ENCODE measurements around the gene AK1. TPM values are rescaled to one million over a fixed set of nuclear protein-coding genes. Genes with fewer than 3 reads are reported as not detected.
A peak's percentile ranks its signal among the peaks of the same experiment; 100 is the strongest.
"Not testable (repeated sequence)": the region's sequence is repeated elsewhere in the genome, so short reads cannot be mapped to it uniquely, and the experiment has no call there.

Gene AK1
- total RNA-seq, 4 donors from 2014 or later: 37.4 to 75.0 (median 56.0) TPM

DNA sequence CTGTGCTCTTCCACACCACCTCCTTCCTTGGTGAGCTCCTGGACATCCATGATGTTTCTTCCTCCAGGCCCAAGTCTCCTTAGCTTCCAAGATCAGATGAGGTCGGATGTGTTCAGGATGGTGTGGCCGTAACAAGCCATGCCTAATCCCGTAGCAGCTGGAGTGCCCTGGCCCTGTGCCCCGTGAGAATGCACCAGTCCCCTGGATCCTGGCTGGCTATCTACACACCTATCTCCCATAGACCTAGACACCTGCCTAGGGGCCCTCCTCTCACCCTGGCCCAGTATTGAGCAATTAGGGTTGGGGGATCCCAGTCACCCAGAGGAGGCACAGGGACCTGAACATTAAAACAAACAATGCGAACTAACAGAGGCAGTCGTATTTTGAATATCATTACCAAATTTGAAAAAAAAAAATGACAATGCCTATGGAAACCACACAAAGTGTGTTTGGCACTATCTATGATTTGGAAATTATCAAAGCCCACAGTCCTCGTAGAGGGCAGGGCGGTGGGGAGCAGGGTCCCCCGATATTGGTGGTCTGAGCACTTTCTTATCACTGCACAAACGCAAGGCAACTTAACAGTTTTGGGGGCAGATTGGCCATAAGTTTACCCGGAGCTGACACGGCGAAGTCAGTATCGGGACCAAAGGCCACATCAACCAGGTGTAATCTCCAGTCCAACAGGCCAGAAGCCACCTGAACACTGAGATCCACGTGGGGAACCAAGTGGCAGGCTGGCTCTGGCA, 36.2 kb downstream of the AK1 start:
- WGBS: 89% methylated on average over 14 of the region's 15 CpGs
- Histone ChIP-seq H3K4me1 (peaks cover 56 to 77% (median 73%) of the 10 kb centered on the region in 4 donors), H3K4me3 (no peak overlapping the region), H3K9me3 (no peaks in the 10 kb centered on the region), H3K27me3 (no peaks in the 10 kb centered on the region), H3K27ac (replicated peaks in 1 of 4) (peak overlapping the region in 3 of 4 donors; percentile 19 to 87 (median 84)), H3K36me3 (peaks cover 0 to 46% (median 13%) of the 10 kb centered on the region in 4 donors)
- intact Hi-C loops (cut with DNase I): no loop called here
- TF ChIP-seq EP300 (IDR thresholded peaks at IDR 0.05) (no peak), POLR2A (IDR thresholded peaks at IDR 0.05; ENCODE audit: low read depth) (no peak), POLR2AphosphoS5 (IDR thresholded peaks at IDR 0.05) (no peak)
- TF ChIP-seq, protein P1, sequence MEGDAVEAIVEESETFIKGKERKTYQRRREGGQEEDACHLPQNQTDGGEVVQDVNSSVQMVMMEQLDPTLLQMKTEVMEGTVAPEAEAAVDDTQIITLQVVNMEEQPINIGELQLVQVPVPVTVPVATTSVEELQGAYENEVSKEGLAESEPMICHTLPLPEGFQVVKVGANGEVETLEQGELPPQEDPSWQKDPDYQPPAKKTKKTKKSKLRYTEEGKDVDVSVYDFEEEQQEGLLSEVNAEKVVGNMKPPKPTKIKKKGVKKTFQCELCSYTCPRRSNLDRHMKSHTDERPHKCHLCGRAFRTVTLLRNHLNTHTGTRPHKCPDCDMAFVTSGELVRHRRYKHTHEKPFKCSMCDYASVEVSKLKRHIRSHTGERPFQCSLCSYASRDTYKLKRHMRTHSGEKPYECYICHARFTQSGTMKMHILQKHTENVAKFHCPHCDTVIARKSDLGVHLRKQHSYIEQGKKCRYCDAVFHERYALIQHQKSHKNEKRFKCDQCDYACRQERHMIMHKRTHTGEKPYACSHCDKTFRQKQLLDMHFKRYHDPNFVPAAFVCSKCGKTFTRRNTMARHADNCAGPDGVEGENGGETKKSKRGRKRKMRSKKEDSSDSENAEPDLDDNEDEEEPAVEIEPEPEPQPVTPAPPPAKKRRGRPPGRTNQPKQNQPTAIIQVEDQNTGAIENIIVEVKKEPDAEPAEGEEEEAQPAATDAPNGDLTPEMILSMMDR (IDR thresholded peaks at IDR 0.05): no peak
- no peak for DNase-seq (ENCODE audit: extremely low spot score)

DNA sequence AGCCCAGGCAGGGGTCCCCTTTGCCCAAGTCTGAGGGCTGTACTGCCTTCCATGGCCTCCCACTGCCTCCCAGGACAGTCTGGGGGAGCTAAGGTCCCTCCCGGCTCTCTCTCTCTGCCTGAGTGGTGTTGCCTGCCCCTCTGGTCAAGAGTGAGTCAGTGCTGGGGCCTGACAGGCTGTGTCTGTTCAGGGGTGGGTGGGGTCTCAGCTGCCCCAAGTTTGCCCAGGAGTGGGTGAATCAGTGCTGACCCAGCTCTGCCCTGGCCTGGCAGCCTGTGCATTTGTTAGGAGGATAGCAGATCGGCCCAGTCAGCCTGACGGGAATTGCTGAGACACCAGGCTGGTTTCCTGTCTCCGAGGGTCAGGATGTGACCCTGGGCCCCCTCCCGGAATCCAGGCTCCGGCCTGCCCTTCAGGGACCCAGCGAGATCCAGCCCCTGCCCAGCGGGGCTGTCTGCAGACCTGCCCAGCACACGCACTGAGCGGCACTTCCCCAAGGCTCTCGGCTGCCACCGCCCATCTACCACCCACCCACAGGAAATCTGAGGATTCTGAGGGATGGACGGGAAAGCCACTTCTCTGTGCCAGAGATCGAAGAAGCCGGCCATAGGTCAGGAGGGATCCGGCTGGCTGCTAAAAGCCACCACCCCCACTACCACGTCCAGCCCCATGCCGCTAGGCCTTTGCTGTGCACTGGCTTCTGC, 38.9 kb downstream of the AK1 start:
- peaks cover 0 to 51% (median 13%) of the 10 kb centered on the region in 4 donors for H3K36me3 ChIP-seq
- peak; percentile 94 for DNase-seq (ENCODE audit: extremely low spot score)
- 51% methylated on average over 7 of the region's 18 CpGs for WGBS
- peak overlapping the region in 2 of 4 donors; percentile 14 to 18 for H3K4me3 ChIP-seq
- H3K27me3 ChIP-seq: no peaks in the 10 kb centered on the region
- no peaks in the 10 kb centered on the region for H3K9me3 ChIP-seq
- H3K27ac ChIP-seq (replicated peaks in 1 of 4): peak overlapping the region; percentile 75 to 87 (median 80)
- no peak for TF ChIP-seq POLR2A (IDR thresholded peaks at IDR 0.05; ENCODE audit: low read depth)
- TF ChIP-seq, protein P1 (IDR thresholded peaks at IDR 0.05): no peak
- TF ChIP-seq POLR2AphosphoS5 (IDR thresholded peaks at IDR 0.05): peak; percentile 57 to 74
- TF ChIP-seq EP300 (IDR thresholded peaks at IDR 0.05): peak; percentile 29
- intact Hi-C loops (cut with DNase I): no loop called here
- H3K4me1 ChIP-seq: peaks cover 62 to 82% (median 77%) of the 10 kb centered on the region in 4 donors

DNA sequence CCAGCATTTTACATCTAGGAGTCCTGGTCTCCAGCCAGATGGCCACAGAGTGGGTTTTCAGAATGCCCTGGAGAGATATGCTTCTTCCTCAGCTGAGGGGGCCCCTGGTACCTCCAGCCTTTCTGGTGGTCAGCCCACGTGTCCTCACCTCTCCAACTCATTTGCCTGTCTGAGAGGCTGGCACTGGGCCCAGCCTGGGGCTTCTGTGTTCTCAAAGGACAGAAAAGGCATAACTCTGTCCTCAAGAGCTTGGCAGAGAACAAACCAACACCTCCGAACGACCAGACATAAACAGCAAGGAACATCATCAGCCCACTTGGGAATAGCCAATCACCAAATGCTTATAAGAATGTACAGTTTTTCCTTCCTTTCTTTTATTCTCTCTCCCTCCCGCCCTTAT, 40.1 kb downstream of the AK1 start:
- WGBS: 58% methylated on average over 4 of the region's 4 CpGs
- Histone ChIP-seq H3K27me3 (no peaks in the 10 kb centered on the region), H3K9me3 (no peaks in the 10 kb centered on the region), H3K4me1 (peaks cover 71 to 94% (median 85%) of the 10 kb centered on the region in 4 donors), H3K36me3 (peaks cover 0 to 42% (median 9%) of the 10 kb centered on the region in 4 donors), H3K27ac (replicated peaks in 1 of 4) (peak overlapping the region; percentile 75 to 87 (median 80)), H3K4me3 (no peak overlapping the region)
- intact Hi-C loops (cut with DNase I): no loop called here
- DNase-seq (ENCODE audit: extremely low spot score): no peak
- TF ChIP-seq EP300 (IDR thresholded peaks at IDR 0.05) (no peak), POLR2A (IDR thresholded peaks at IDR 0.05; ENCODE audit: low read depth) (no peak), POLR2AphosphoS5 (IDR thresholded peaks at IDR 0.05) (no peak)
- TF ChIP-seq, protein P1 (IDR thresholded peaks at IDR 0.05): no peak

DNA sequence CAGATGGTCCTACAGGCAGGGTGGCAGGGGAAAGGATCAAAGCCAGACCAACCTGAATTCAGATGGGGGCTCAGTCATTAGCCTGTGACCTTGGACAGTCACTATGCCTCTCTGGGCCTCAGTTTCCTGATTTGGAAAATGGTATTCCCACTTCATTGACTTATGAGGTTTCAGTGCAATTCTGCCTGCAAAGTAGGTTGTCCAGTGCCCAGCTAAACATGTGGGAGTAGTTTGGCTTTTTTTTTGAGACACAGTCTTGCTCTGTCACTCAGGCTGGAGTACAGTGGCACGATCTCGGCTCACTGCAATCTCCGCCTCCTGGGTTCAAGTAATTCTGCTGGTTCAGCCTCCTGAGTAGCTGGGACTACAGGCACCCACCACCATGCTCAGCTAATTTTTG, 40.9 kb downstream of the AK1 start:
- intact Hi-C loops (cut with DNase I); DNase-seq (ENCODE audit: extremely low spot score); H3K27me3 ChIP-seq; H3K9me3 ChIP-seq: not testable (repeated sequence)
- H3K4me3 ChIP-seq: peak overlapping the region in 1 of 4 donors; percentile 15
- 67% methylated on average over 3 of the region's 3 CpGs for WGBS
- peaks cover 71 to 96% (median 91%) of the 10 kb centered on the region in 4 donors for H3K4me1 ChIP-seq
- peak overlapping the region; percentile 75 to 87 (median 80) for H3K27ac ChIP-seq (replicated peaks in 1 of 4)
- H3K36me3 ChIP-seq: peaks cover 0 to 34% (median 7%) of the 10 kb centered on the region in 4 donors

DNA sequence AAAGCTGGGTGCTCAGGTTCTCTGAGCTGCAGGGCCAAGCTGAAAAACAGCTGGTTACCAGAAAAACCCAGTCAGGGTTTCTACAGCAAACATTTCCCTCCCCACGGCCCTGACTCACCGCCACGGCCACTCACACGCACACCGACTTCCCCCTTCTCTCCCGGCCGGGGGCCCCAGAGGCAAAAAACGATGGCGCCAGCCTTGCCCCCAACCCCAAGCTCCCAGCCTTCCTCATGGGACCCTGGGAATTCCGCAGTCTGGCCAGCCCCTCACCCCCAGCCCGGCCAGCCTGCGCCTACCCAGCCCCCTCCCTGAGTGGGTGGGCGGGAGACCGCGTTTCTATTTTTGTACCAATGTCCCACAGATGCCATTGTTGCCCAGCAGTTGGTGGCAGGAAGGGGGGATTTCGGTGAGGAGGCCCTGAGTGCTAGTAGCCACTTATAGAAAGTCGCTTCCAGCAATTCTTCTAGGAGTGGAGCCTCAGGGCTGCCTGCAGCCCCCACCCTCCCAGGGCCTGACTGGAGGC, 41.4 kb downstream of the AK1 start:
- no peak for DNase-seq (ENCODE audit: extremely low spot score)
- intact Hi-C loops (cut with DNase I): no loop called here
- H3K27ac ChIP-seq (replicated peaks in 1 of 4): peak overlapping the region; percentile 75 to 87 (median 80)
- H3K36me3 ChIP-seq: peaks cover 0 to 29% (median 6%) of the 10 kb centered on the region in 4 donors
- H3K4me1 ChIP-seq: peaks cover 70 to 95% (median 90%) of the 10 kb centered on the region in 4 donors
- H3K27me3 ChIP-seq: no peaks in the 10 kb centered on the region
- 56% methylated on average over 17 of the region's 17 CpGs for WGBS
- TF ChIP-seq EP300 (IDR thresholded peaks at IDR 0.05) (no peak), POLR2A (IDR thresholded peaks at IDR 0.05; ENCODE audit: low read depth) (no peak), POLR2AphosphoS5 (IDR thresholded peaks at IDR 0.05) (no peak)
- TF ChIP-seq, protein P1 (IDR thresholded peaks at IDR 0.05): no peak
- peak overlapping the region in 3 of 4 donors; percentile 15 to 26 (median 23) for H3K4me3 ChIP-seq
- no peaks in the 10 kb centered on the region for H3K9me3 ChIP-seq

All from esophagus muscularis mucosa (tissue), 4 donors.